Right lobe of liver (tissue), 4 donors: ENCODE results near the gene PIM3.

Source experiments
- POLR2A ChIP-seq: fragments of 450-650 bp; IDR thresholded peaks from one replicate; pipeline ENCODE4 v1.6.1; 2017; ENCODE audit warnings: antibody characterized with exemption, mild to moderate bottlenecking
- TF ChIP-seq, protein P1 (sequence below), 4 donors: fragments of 200-600 bp in 3 of 4; fragments of 450-650 bp in 1 of 4; IDR thresholded peaks; one replicate each; pipeline versions ENCODE4 v1.5.1 to v1.8.0; 2016 to 2022; ENCODE audit warnings: antibody characterized with exemption in 4 of 4, mild to moderate bottlenecking in 2 of 4
- donor health status: DM: no; HTN: no; CAD: no.
- donor health status: DM: no; HTN: no; CAD: no.
- donor health status: DM: no; HTN: yes; CAD: no.

DNA sequence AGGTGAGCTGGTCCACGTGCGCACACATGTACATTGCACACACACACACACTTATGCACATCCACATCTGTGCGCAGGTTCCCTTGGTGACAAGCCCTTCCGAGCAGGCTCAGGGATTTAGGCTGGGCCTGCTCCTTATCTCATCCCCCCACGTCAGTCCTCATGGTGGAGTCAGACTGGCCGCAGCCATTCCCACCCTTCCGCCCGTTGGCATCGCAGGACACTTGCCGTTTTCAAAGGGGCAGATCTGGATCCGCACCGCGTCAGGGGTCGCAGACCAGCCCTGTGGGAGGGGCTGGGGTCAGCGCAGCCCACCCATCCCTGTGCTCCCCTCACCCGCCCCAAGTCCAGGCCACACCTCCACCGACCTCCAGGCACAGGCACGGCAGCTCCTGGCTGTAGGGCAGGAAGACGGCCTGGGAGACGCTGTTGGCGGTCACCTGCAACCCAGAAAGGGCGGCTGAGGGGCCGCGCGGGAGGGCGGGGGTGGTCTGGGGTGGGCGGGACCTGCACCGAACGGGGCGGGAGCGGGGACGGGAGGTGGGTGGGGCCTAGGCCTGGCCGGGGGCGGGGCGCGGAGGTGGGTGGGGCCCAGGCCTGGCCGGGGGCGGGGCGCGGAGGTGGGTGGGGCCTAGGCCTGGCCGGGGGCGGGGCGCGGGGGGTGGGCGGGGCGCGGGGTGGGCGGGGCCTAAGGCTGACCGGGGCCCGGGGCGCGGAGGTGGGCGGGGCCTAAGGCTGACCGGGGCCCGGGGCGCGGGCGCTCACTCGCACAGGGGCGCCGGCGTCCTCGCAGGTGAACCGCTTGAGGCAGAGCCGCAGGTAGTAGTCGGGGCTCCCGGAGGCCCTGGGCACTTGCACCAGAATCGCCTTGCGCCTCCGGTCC, 38.7 kb downstream of the PIM3 start:
- TF ChIP-seq POLR2A: no peak
- TF ChIP-seq, protein P1, sequence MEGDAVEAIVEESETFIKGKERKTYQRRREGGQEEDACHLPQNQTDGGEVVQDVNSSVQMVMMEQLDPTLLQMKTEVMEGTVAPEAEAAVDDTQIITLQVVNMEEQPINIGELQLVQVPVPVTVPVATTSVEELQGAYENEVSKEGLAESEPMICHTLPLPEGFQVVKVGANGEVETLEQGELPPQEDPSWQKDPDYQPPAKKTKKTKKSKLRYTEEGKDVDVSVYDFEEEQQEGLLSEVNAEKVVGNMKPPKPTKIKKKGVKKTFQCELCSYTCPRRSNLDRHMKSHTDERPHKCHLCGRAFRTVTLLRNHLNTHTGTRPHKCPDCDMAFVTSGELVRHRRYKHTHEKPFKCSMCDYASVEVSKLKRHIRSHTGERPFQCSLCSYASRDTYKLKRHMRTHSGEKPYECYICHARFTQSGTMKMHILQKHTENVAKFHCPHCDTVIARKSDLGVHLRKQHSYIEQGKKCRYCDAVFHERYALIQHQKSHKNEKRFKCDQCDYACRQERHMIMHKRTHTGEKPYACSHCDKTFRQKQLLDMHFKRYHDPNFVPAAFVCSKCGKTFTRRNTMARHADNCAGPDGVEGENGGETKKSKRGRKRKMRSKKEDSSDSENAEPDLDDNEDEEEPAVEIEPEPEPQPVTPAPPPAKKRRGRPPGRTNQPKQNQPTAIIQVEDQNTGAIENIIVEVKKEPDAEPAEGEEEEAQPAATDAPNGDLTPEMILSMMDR (IDR thresholded peaks at IDR 0.05): no peak
